Neural cell (in vitro differentiated cells): ENCODE results near the gene TXNRD1. TPM values are rescaled to one million over a fixed set of nuclear protein-coding genes. Genes with fewer than 3 reads are reported as not detected.

Experiments
- H2AFZ ChIP-seq: fragments of 200-600, 300-800 bp; sonication (generic), shearing (Covaris generic); 2 replicates; pipeline ENCODE4 v1.6.0; 2014; ENCODE audit warnings: low read depth, mild to moderate bottlenecking, antibody characterized with exemption, low read length, moderate library complexity
- H3F3A ChIP-seq: fragments of 200-600 bp; shearing (Covaris generic); 2 replicates; pipeline ENCODE4 v1.6.1; 2016; ENCODE audit warnings: mild to moderate bottlenecking, moderate library complexity, mixed read lengths, antibody characterized with exemption, low read length; ENCODE audit not compliant: insufficient read depth, poor library complexity, severe bottlenecking
- H3K27ac ChIP-seq: fragments of 200-600, 300-800 bp; sonication (generic), shearing (Covaris generic); 2 replicates; pipeline ENCODE4 v1.5.1; 2014; ENCODE audit warnings: mild to moderate bottlenecking, low read length, moderate library complexity
- H3K27me3 ChIP-seq: fragments of 300-800, 200-600 bp; sonication (generic), shearing (Covaris generic); 2 replicates; pipeline ENCODE4 v1.6.0; 2014; ENCODE audit warnings: mild to moderate bottlenecking, low read depth, low read length, moderate library complexity; ENCODE audit not compliant: insufficient read depth
- H3K36me3 ChIP-seq: fragments of 300-800, 200-600 bp; sonication (generic), shearing (Covaris generic); 2 replicates; pipeline ENCODE4 v1.5.1; 2014; ENCODE audit warnings: mild to moderate bottlenecking, antibody characterized with exemption, low read length, moderate library complexity; ENCODE audit not compliant: insufficient read depth
- H3K4me2 ChIP-seq: fragments of 300-800, 200-600 bp; sonication (generic), shearing (Covaris generic); 2 replicates; pipeline ENCODE4 v1.6.0; 2014; ENCODE audit warnings: mild to moderate bottlenecking, low read length
- H3K4me3 ChIP-seq: fragments of 300-800, 200-600 bp; sonication (generic), shearing (Covaris generic); 2 replicates; pipeline ENCODE4 v1.5.1; 2014; ENCODE audit warnings: mild to moderate bottlenecking, low read length, moderate library complexity
- H3K79me2 ChIP-seq: fragments of 200-600 bp; shearing (Covaris generic); replicated peaks from 2 replicates; pipeline ENCODE4 v1.6.0; 2014; ENCODE audit warnings: mild to moderate bottlenecking, low read length, moderate library complexity; ENCODE audit not compliant: insufficient read depth
- H3K9ac ChIP-seq: fragments of 300-800, 200-600 bp; sonication (generic), shearing (Covaris generic); 2 replicates; pipeline ENCODE4 v1.6.1; 2016; ENCODE audit warnings: mild to moderate bottlenecking, low read length, mixed read lengths
- H3K9me2 ChIP-seq: fragments of 200-600 bp; shearing (Covaris generic); 2 replicates; pipeline ENCODE4 v1.6.1; 2016; ENCODE audit warnings: mild to moderate bottlenecking, low read length, mixed read lengths; ENCODE audit not compliant: insufficient read depth
- H3K9me3 ChIP-seq: fragments of 200-600, 300-800 bp; sonication (generic), shearing (Covaris generic); 2 replicates; pipeline ENCODE4 v1.6.1; 2016; ENCODE audit warnings: mild to moderate bottlenecking, mixed run types, low read length, moderate library complexity, mixed read lengths
- H4K20me1 ChIP-seq: fragments of 200-600 bp; shearing (Covaris generic); 2 replicates; pipeline ENCODE4 v1.6.1; 2016; ENCODE audit warnings: mild to moderate bottlenecking, mixed run types; ENCODE audit not compliant: insufficient read depth
- CTCF ChIP-seq: fragments of 450-650 bp; IDR thresholded peaks from 2 replicates; pipeline ENCODE4 v1.5.1; 2014; ENCODE audit warnings: antibody characterized with exemption, mild to moderate bottlenecking, moderate library complexity; ENCODE audit not compliant: poor library complexity, severe bottlenecking
- EP300 ChIP-seq: fragments of 450-650 bp; conservative IDR thresholded peaks from 2 replicates; pipeline ENCODE4 v1.6.1; 2014; ENCODE audit warnings: antibody characterized with exemption, mild to moderate bottlenecking, moderate library complexity; ENCODE audit not compliant: poor library complexity, severe bottlenecking
- EZH2 ChIP-seq: fragments of 200-600, 300-800 bp; shearing (Covaris generic), sonication (generic); IDR thresholded peaks from 2 replicates; pipeline ENCODE4 v1.6.1; 2014; ENCODE audit warnings: antibody characterized with exemption, low read length, borderline replicate concordance, mild to moderate bottlenecking; ENCODE audit not compliant: insufficient read depth, poor library complexity, severe bottlenecking
- MXI1 ChIP-seq: fragments of 450-650 bp; conservative IDR thresholded peaks from 2 replicates; pipeline ENCODE4 v1.6.1; 2014; ENCODE audit warnings: antibody characterized with exemption, mild to moderate bottlenecking; ENCODE audit not compliant: poor library complexity, severe bottlenecking
- POLR2AphosphoS5 ChIP-seq: IDR thresholded peaks from 2 replicates; pipeline ENCODE4 v1.6.1; 2012
- RAD21 ChIP-seq: fragments of 450-650 bp; conservative IDR thresholded peaks from 2 replicates; pipeline ENCODE4 v1.6.1; 2014; ENCODE audit warnings: antibody characterized with exemption, mild to moderate bottlenecking, moderate library complexity
- REST ChIP-seq: IDR thresholded peaks from 2 replicates; pipeline ENCODE4 v1.6.1; 2012; ENCODE audit warnings: borderline replicate concordance
- SMC3 ChIP-seq: fragments of 450-650 bp; conservative IDR thresholded peaks from 2 replicates; pipeline ENCODE4 v1.6.1; 2014; ENCODE audit warnings: antibody characterized with exemption, mild to moderate bottlenecking, moderate library complexity; ENCODE audit not compliant: poor library complexity
- TAF1 ChIP-seq: IDR thresholded peaks from 2 replicates; pipeline ENCODE4 v1.6.1; 2012; ENCODE audit warnings: low read depth
- polyA plus RNA-seq: library from polyadenylated mRNA; depleted of rRNA; stranded (reverse); fragments of >200 nt; gene quantifications from 2 replicates; pipeline ENCODE4 v1.2.3, GENCODE V29; 2014

The TXNRD1 gene
- polyA plus RNA-seq, 1 donor from 2014 or later, result 59.6 TPM

GRCh38 chr12:104304261-104305009 lies 88.9 kb downstream of the TXNRD1 start:
- no peak overlapping the region for H3K27ac ChIP-seq
- H3F3A ChIP-seq, result no peaks in the 10 kb centered on the region
- H3K9me2 ChIP-seq, result no peaks in the 10 kb centered on the region
- no peak overlapping the region for H3K9ac ChIP-seq
- no peaks in the 10 kb centered on the region for H3K27me3 ChIP-seq
- no peaks in the 10 kb centered on the region for H3K36me3 ChIP-seq
- no peak overlapping the region for H3K4me3 ChIP-seq
- H2AFZ ChIP-seq, result no peak overlapping the region
- no peak overlapping the region for H3K4me2 ChIP-seq
- no peaks in the 10 kb centered on the region for H4K20me1 ChIP-seq
- peaks cover 19% of the 10 kb centered on the region for H3K79me2 ChIP-seq
- no peak for TF ChIP-seq EZH2
- TF ChIP-seq REST, result no peak
- no peak for TF ChIP-seq RAD21
- no peak for TF ChIP-seq SMC3
- TF ChIP-seq MXI1, result no peak
- TF ChIP-seq TAF1, result no peak
- TF ChIP-seq CTCF, result no peak
- H3K9me3 ChIP-seq, result no peaks in the 10 kb centered on the region

GRCh38 chr12:104305349-104305748 lies 89.8 kb downstream of the TXNRD1 start:
- H3K27me3 ChIP-seq, result no peaks in the 10 kb centered on the region
- peaks cover 20% of the 10 kb centered on the region for H3K79me2 ChIP-seq
- no peak overlapping the region for H3K4me2 ChIP-seq
- no peaks in the 10 kb centered on the region for H3K9me2 ChIP-seq
- TF ChIP-seq TAF1 (no peak), EZH2 (no peak), MXI1 (no peak), RAD21 (no peak), REST (no peak), SMC3 (no peak), POLR2AphosphoS5 (no peak), CTCF (no peak), EP300 (no peak)
- no peak overlapping the region for H3K9ac ChIP-seq
- H3K36me3 ChIP-seq, result no peaks in the 10 kb centered on the region
- no peaks in the 10 kb centered on the region for H4K20me1 ChIP-seq
- no peaks in the 10 kb centered on the region for H3K9me3 ChIP-seq
- H3K27ac ChIP-seq, result no peak overlapping the region
- H3F3A ChIP-seq, result no peaks in the 10 kb centered on the region
- H3K4me3 ChIP-seq, result no peak overlapping the region
- no peak overlapping the region for H2AFZ ChIP-seq
